Stomach smooth muscle (tissue), 2 donors: ENCODE measurements around the gene PSMD9.
"Not testable (repeated sequence)": the region's sequence is repeated elsewhere in the genome, so short reads cannot be mapped to it uniquely, and the experiment has no call there.

ENCODE experiments used
- H3K27ac ChIP-seq: one replicate; pipeline ENCODE4 v1.7.0; 2013; ENCODE audit warnings: mild to moderate bottlenecking, low read length, inconsistent platforms
- H3K27me3 ChIP-seq, 2 donors: one replicate each; pipeline ENCODE4 v1.7.0; 2013; ENCODE audit warnings: low read length in 2 of 2; ENCODE audit not compliant: insufficient read depth in 2 of 2, control insufficient read depth in 1 of 2
- H3K36me3 ChIP-seq, 2 donors: one replicate each; pipeline ENCODE4 v1.7.0; 2013; ENCODE audit warnings: low read length in 2 of 2; ENCODE audit not compliant: control insufficient read depth in 2 of 2, insufficient read depth in 2 of 2
- H3K4me1 ChIP-seq: one replicate; pipeline ENCODE4 v1.7.0; 2013; ENCODE audit warnings: low read length; ENCODE audit not compliant: control insufficient read depth, insufficient read depth
- H3K4me3 ChIP-seq, 2 donors: one replicate each; pipeline ENCODE4 v1.7.0; 2013; ENCODE audit warnings: low read length in 2 of 2
- H3K9ac ChIP-seq, 2 donors: one replicate each; pipeline ENCODE4 v1.7.0; 2013; ENCODE audit warnings: low read length in 2 of 2, mild to moderate bottlenecking in 1 of 2
- H3K9me3 ChIP-seq, 2 donors: one replicate each; pipeline ENCODE4 v1.7.0; 2013; ENCODE audit warnings: low read length in 2 of 2; ENCODE audit not compliant: control insufficient read depth in 2 of 2
- donor health status: healthy.
- donor health status: Pancreatic carcinoma.

The PSMD9 gene

GRCh38 chr12:121888478-121889273, at the start of gene PSMD9:
Gene PSMD9 (plus strand): TSS chr12:121888790. CDS start chr12:121888857, 67 bp downstream.
- Histone ChIP-seq H3K9ac (peak within 1 kb of the TSS; percentile 92 to 97), H3K4me3 (peak within 1 kb of the TSS; percentile 89 to 96), H3K27me3 (no peaks in the 10 kb centered on the region), H3K9me3 (no peaks in the 10 kb centered on the region), H3K4me1 (peaks cover 22% of the 10 kb centered on the region), H3K27ac (peak within 1 kb of the TSS; percentile 96), H3K36me3 (peaks cover 0 to 5% of the 10 kb centered on the region in 2 donors)

DNA sequence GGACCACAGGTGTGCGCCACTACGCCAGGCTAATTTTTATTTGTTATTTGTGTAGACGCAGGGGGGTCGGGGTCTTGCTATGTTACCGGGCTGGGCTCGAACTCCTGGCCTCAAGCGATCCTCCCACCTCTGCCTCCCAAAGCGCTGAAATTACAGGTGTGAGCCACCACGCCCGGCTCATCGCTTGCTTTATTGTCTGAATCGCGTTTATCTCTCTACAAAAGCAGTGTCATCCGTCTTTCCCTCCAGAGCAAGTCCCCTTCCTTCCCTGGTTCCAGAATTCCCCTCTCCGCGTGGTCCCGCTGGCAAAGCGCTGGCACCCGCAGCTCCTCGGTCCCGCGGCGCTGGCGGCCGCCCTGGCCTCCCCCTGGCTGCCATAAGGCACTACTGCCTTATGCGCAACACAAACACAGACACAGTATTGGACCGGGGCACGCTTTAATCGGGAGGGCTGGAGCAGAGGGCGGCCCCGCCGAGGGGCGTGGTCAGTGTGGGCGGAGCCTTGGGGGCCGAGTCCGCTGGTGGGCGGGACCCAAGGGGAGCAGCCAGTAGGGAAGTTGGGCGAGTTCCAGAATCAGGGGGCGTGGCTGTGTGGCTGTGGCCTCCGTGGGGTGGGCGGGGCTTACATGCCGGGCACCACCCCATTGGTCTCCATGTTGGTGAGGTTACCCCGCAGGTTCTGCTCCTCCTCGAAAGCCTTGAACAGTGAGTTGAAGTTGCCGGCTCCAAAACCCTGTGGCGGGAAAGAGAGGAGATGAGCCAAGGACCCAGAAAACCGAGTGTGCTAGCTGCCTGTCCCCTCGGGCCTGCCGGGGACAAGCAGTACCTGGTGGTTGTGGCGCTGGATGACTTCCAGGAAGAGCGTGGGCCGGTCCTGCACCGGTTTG, 49.2 kb upstream of the PSMD9 start:
- Histone ChIP-seq H3K27ac (peak overlapping the region; percentile 49), H3K36me3 (no peaks in the 10 kb centered on the region), H3K27me3 (no peaks in the 10 kb centered on the region), H3K4me3 (peak overlapping the region; percentile 81 to 89), H3K4me1 (peaks cover 14% of the 10 kb centered on the region), H3K9ac (peak overlapping the region; percentile 71 to 78), H3K9me3 (no peaks in the 10 kb centered on the region)

DNA sequence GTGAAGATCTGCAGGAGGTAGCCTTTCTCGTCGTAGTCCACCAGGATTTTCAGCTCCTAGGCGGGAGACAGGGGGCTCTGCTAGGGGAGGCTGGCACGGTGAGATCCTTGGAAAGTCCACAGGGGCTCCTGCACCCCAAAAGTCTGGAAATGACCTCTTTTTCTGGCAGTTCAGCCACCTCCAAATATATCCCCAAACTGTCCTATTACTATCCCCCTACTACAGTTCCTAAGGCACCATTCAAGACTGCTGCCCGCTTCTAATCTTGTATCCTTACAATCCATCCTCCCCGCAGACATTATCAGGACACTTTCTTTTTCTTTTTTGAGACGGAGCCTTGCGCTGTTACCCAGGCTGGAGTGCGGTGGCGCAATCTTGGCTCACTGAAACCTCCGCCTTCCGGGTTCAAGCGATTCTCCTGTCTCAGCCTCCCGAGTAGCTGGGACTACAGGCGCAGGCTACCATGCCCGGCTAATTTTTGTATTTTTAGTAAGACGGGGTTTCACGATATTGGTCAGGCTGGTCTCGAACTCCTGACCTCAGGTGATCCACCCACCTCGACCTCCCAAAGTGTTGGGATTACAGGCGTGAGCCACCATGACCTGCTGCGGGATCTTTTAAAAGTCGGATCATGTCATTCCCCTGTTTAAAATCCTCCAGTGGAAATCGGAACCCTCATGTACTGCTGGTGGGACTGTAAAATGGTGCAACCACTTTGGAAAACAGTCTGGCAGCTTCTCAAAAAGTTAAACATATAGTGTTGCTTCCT, 48.4 kb upstream of the PSMD9 start:
- Histone ChIP-seq H3K9ac (peak overlapping the region; percentile 71 to 78), H3K36me3 (no peaks in the 10 kb centered on the region), H3K27me3 (no peaks in the 10 kb centered on the region), H3K4me3 (peak overlapping the region; percentile 81 to 89), H3K4me1 (peaks cover 14% of the 10 kb centered on the region), H3K9me3 (no peaks in the 10 kb centered on the region), H3K27ac (peak overlapping the region; percentile 49)

GRCh38 chr12:121843236-121843982, 45.2 kb upstream of the PSMD9 start:
- no peak overlapping the region for H3K27ac ChIP-seq
- no peaks in the 10 kb centered on the region for H3K36me3 ChIP-seq
- no peak overlapping the region for H3K4me3 ChIP-seq
- no peaks in the 10 kb centered on the region for H3K27me3 ChIP-seq
- peaks cover 14% of the 10 kb centered on the region for H3K4me1 ChIP-seq
- H3K9me3 ChIP-seq = no peaks in the 10 kb centered on the region
- H3K9ac ChIP-seq = no peak overlapping the region

GRCh38 chr12:121845701-121846100, 42.9 kb upstream of the PSMD9 start:
- Histone ChIP-seq H3K9me3 (no peaks in the 10 kb centered on the region), H3K27ac (no peak overlapping the region), H3K9ac (no peak overlapping the region), H3K36me3 (no peaks in the 10 kb centered on the region), H3K4me3 (no peak overlapping the region), H3K27me3 (no peaks in the 10 kb centered on the region), H3K4me1 (no peaks in the 10 kb centered on the region)

- H3K4me1 ChIP-seq = no peaks in the 10 kb centered on the region
- H3K27me3 ChIP-seq = no peaks in the 10 kb centered on the region
- no peak overlapping the region for H3K9ac ChIP-seq
- no peaks in the 10 kb centered on the region for H3K36me3 ChIP-seq
- no peak overlapping the region for H3K27ac ChIP-seq
- H3K9me3 ChIP-seq = no peaks in the 10 kb centered on the region
- H3K4me3 ChIP-seq = no peak overlapping the region
These were observed 39.4 kb upstream of the PSMD9 start for GRCh38 chr12:121849211-121849610.

- no peak overlapping the region for H3K27ac ChIP-seq
- H3K27me3 ChIP-seq = no peaks in the 10 kb centered on the region
- no peak overlapping the region for H3K4me3 ChIP-seq
- H3K9me3 ChIP-seq = no peaks in the 10 kb centered on the region
- H3K4me1 ChIP-seq = no peaks in the 10 kb centered on the region
- H3K36me3 ChIP-seq = no peaks in the 10 kb centered on the region
- no peak overlapping the region for H3K9ac ChIP-seq
These were observed 38.9 kb upstream of the PSMD9 start for GRCh38 chr12:121849665-121850064.

DNA sequence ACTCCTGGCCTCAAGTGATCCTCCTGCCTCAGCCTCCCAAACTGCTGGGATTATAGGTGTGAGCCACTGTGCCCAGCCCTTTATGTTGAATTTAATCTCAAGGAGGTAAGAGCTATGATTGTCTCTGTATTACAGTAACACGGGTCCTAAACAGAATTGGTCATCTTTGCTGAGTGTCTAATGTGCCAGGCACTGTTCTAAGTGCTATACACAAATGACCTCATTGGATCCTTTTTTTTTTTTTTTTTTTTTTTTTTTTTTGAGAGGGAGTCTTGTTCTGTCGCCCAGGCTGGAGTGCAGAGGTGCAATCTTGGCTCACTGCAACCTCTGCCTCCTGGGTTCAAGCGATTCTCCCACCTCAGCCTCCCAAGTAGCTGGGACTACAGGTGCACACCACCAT, 36.2 kb upstream of the PSMD9 start:
- H3K36me3 ChIP-seq, H3K9ac ChIP-seq, H3K27me3 ChIP-seq, H3K4me3 ChIP-seq, H3K9me3 ChIP-seq, H3K27ac ChIP-seq, H3K4me1 ChIP-seq: not testable (repeated sequence)

GRCh38 chr12:121857322-121858246, 31.0 kb upstream of the PSMD9 start:
- Histone ChIP-seq H3K36me3 (no peaks in the 10 kb centered on the region), H3K9me3 (no peaks in the 10 kb centered on the region), H3K4me1 (peaks cover 26% of the 10 kb centered on the region), H3K4me3 (no peak overlapping the region), H3K9ac (no peak overlapping the region), H3K27me3 (no peaks in the 10 kb centered on the region), H3K27ac (no peak overlapping the region)
